ENCODE results near the gene SLC25A10. TPM values are rescaled to one million over a fixed set of nuclear protein-coding genes. Genes with fewer than 3 reads are reported as not detected.

SLC25A10 gene
- total RNA-seq, 1 experiment from 2014 or later = 30.9 TPM

DNA sequence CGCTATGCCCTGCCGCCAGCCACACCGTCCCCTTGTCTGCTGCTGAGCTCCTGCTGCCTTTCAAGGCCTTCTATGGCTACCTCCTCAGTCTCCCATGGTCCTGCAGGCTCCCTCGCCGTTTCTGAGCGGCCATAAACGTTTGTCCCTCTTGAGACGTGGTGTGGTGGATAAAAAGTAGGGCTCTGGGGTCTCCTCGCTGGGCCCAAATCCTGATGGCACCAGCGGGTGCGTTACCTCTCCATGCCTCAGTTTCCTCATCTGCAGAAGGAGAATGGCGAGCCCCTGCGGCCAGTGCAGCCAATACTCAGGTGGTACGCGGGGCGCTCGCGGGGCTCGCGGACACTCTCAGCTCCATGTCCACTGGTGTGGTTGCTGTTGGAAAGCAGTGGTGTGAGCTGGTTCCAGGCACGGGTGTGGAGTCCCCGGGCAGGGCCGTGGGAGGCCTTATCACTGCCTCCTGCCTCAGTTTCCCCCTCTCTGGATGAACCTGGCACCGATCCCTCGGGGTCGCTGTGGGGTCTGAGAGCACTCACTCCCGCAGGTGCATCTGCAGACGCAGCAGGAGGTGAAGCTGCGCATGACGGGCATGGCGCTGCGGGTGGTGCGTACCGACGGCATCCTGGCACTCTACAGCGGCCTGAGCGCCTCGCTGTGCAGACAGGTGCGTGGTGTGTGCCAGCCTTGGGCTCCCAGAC is 2.5 kb downstream of the SLC25A10 start:
- Histone ChIP-seq H3K79me1 (ENCODE audit: insufficient read depth, low read depth, low read length, poor library complexity, severe bottlenecking) (no peaks in the 10 kb centered on the region), H3K9me3 (ENCODE audit: control insufficient read depth, low read depth, low read length) (no peaks in the 10 kb centered on the region), H4K91ac (ENCODE audit: insufficient read length, low read depth, low read length) (no peak overlapping the region), H2BK20ac (ENCODE audit: low read depth, low read length, poor library complexity, severe bottlenecking) (no peak overlapping the region), H2BK5ac (ENCODE audit: insufficient read length, low read length) (no peak overlapping the region), H3K23ac (ENCODE audit: insufficient read length, low read depth, low read length) (no peak overlapping the region), H2BK120ac (ENCODE audit: low read depth, low read length, poor library complexity, severe bottlenecking) (no peak overlapping the region), H3K27me3 (ENCODE audit: insufficient read depth, low read length) (no peaks in the 10 kb centered on the region), H3K4me1 (ENCODE audit: insufficient read depth, low read length) (no peaks in the 10 kb centered on the region; the same call in 1 of the 2 replicates), H2AFZ (ENCODE audit: low read length) (no peak overlapping the region), H3K79me2 (ENCODE audit: insufficient read depth, low read length) (no peaks in the 10 kb centered on the region; the same call in 1 of the 2 replicates), H3K27ac (ENCODE audit: insufficient read length, low read depth, low read length) (no peak overlapping the region), H3T11ph (ENCODE audit: low read length) (no peak overlapping the region), H3K18ac (ENCODE audit: insufficient read length, low read depth, low read length) (no peak overlapping the region), H3K23me2 (ENCODE audit: insufficient read length, low read depth, low read length, poor library complexity, severe bottlenecking) (peaks cover 20% of the 10 kb centered on the region), H3K9ac (ENCODE audit: extremely low read depth, insufficient read length, low read length) (no peak overlapping the region), H3K14ac (ENCODE audit: insufficient read depth, low read length) (no peak overlapping the region), H3K56ac (ENCODE audit: insufficient read length, low read depth, low read length) (no peak overlapping the region), H2BK15ac (ENCODE audit: low read depth, low read length) (no peak overlapping the region), H4K5ac (ENCODE audit: insufficient read length, low read depth, low read length) (no peak overlapping the region), H4K20me1 (ENCODE audit: control insufficient read depth, insufficient read depth, insufficient read length) (no peaks in the 10 kb centered on the region), H4K8ac (replicated peaks; ENCODE audit: insufficient read length, low read depth, low read length) (no peak overlapping the region), H2BK12ac (ENCODE audit: insufficient read length, low read depth, low read length) (no peak overlapping the region), H2AK5ac (ENCODE audit: insufficient read length, low read length) (no peak overlapping the region), H3K4ac (ENCODE audit: low read depth, low read length) (no peak overlapping the region), H3K4me2 (ENCODE audit: insufficient read depth, insufficient read length, low read length) (no peak overlapping the region)
- H3K4me3 Mint-ChIP-seq = peak overlapping the region in 1 of 2 experiments; percentile 29; a peak in 1 of 5 replicates
- H3K36me3 Mint-ChIP-seq (ENCODE audit: insufficient read depth in 1 of 3, low read depth in 3 of 3) = peaks cover 6 to 23% (median 10%) of the 10 kb centered on the region in 3 experiments
- no peaks in the 10 kb centered on the region; a peak in 1 of 5 replicates for H3K9me3 Mint-ChIP-seq
- DNase-seq = no peak
- TF ChIP-seq, protein P1, sequence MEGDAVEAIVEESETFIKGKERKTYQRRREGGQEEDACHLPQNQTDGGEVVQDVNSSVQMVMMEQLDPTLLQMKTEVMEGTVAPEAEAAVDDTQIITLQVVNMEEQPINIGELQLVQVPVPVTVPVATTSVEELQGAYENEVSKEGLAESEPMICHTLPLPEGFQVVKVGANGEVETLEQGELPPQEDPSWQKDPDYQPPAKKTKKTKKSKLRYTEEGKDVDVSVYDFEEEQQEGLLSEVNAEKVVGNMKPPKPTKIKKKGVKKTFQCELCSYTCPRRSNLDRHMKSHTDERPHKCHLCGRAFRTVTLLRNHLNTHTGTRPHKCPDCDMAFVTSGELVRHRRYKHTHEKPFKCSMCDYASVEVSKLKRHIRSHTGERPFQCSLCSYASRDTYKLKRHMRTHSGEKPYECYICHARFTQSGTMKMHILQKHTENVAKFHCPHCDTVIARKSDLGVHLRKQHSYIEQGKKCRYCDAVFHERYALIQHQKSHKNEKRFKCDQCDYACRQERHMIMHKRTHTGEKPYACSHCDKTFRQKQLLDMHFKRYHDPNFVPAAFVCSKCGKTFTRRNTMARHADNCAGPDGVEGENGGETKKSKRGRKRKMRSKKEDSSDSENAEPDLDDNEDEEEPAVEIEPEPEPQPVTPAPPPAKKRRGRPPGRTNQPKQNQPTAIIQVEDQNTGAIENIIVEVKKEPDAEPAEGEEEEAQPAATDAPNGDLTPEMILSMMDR (conservative IDR thresholded peaks at IDR 0.05) = no peak
- H3K4me1 Mint-ChIP-seq = peaks cover 21 to 24% of the 10 kb centered on the region in 2 experiments
- no peaks in the 10 kb centered on the region; the same call in 1 of the 2 replicates for H3K27me3 Mint-ChIP-seq (ENCODE audit: low read depth)
- no CpG with 5 or more reads among the region's 39 CpGs for WGBS (ENCODE audit: extremely low coverage, insufficient read length, low lambda C conversion rate)
- no peak overlapping the region; a peak in 1 of 7 replicates for H3K27ac Mint-ChIP-seq
